ENCODE results near the gene NIM1K.
"Not testable (repeated sequence)": the region's sequence is repeated elsewhere in the genome, so short reads cannot be mapped to it uniquely, and the experiment has no call there.

Gene NIM1K

DNA sequence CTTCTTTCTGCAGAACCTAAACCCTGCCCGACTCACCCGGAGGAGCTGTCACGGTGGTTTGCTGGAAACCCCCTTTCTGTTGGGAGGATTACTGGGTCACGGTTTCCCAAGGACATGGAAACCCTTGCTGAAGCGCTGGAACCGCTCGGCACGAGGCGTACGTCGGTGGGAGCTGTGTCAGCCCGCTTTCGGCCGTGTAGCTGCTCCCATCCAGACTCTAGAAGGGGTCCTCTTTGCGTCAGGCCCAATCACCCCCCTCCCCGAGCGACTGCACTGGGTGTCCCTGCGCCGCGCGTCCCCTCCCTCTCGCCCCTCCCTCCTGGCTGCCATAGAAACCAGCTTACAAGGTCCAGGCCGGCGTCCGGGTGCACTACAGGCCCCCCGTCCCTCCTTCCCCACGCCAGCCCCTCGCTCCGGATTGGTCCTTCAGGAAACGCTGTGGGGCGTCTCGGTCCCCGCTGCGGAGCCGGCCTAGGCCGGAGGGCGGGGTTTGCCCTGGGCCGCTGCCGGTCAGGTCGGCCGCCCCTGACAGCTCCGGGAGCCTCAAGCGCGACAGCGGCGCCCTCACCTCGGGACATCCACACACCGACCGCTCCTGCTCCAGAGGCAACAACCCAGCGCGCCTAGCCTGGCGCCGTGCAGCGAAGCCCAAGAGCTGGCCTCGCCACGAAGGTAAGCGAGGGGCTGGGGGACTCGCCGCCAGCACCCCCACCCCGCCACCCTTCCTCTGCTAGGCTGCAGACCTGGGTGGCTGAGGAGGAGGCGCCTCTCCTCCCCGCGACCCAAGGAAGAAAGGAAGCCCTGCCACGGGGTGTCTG lies at the start of gene NIM1K:
Gene NIM1K (plus strand): TSS at position 486 of the 818 bp plus-strand sequence. CDS start 53,551 bp downstream, outside the sequence.
- DNase-seq, result peak; percentile 87

DNA sequence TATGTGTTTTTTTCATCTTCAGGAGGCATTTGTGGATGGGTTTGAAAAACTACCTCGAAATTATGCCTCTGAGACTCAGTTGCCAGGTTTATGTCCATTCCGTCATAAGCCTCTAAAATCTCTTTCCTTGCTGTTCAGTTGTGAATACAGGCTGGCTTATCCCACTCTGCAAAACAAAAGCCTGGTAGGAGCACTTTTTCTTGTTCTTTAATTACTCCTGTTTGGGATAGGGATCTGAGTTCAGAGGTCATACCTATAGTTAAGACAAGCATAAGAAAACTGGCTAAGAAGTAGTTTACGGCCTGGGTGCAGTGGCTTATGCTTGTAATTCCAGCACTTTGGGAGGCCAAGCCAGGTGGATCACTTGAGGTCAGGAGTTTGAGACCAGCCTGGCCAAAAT lies 47.0 kb upstream of the NIM1K start:
- DNase-seq, result no peak

DNA sequence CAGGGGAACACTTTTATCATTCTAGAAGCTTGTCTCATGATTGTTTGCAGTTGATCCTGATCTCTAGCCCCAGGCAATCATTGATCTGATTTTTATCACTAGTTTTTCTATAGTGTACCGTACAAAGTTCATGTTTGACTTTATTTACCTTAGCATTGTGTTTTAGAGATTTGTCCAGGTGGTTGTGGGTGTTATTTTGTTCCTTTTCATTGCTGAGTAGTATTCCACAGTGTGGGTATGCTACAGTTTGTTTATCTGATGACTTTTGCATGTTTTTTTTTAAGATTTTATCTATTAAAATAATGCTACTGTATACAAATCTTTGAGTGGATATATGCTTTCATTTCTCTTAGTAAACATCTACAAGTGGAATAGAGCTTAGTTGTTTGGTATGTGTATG lies 45.1 kb upstream of the NIM1K start:
- no peak for DNase-seq

DNA sequence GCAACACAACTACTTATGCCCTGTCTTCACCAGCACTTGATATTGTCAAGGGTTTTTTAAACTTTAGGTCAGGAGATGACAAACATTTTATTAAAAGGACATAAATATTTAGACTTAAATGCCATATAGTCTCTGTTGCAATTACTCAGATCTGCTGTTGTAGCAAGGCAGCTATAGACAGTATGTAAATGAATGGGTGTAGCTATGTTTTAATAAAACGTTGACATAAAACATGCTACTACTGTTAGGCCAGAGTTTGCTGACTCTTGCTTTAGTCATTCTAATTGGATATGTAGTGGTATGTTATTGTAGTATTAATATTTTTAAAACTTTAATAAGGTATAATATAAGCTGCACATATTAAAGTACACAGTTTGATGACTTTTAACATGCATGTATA lies 43.6 kb upstream of the NIM1K start:
- DNase-seq, result no peak

DNA sequence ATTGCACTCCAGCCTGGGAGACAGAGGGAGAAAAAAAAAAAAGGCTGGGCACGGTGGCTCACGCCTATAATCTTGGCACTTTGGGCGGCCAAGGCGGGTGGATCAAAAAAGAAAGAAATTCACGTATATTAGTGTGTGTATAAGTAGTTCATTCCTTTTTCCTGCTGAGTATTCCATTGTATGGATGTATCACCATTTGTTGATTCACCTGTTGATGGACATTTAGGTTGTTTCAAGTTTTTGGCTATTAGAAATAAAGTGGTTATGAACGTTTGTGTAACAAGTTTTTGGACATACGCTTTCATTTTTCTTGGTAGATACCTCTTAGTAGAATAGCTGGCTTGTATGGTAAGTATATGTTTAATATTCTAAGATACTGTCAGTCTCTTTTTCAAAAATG lies 42.8 kb upstream of the NIM1K start:
- no peak for DNase-seq

DNA sequence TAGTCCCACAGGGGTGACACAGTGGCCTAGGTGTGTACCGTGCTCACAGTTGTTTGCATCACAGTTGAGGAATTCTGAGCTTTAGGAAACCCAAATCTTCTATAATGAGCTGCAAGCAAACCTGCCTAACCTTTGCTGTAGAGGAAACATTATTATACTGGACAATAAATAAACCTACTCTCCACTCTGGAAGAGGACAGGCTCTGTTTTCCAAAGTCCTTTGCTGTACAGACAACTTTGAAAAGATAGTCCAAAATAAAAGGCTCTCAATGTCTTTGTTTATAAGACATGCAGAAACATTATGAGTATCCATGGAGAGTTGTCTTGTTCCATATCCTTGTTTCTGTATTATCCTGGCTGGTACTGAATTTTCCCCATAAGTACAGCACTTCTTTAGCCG lies 42.0 kb upstream of the NIM1K start:
- no peak for DNase-seq

DNA sequence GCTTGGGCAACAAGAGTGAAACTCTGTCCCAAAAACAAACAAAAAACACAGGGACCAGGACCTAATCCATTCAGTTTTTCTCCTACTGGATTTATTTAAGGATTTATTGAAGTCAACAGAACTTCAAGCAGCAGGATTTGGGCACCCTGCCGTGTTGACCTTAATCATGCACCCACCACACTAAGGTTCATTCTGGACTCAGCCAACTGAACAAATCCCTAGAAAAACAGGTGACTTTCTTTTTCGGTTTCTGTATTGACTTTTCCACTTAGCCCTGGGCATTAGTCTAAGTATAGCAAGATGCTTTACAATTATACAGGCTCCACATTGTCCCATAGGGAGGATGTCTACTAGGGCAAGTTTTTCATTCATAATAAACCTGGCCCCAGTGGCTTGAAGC lies 41.3 kb upstream of the NIM1K start:
- DNase-seq, result peak; percentile 16

DNA sequence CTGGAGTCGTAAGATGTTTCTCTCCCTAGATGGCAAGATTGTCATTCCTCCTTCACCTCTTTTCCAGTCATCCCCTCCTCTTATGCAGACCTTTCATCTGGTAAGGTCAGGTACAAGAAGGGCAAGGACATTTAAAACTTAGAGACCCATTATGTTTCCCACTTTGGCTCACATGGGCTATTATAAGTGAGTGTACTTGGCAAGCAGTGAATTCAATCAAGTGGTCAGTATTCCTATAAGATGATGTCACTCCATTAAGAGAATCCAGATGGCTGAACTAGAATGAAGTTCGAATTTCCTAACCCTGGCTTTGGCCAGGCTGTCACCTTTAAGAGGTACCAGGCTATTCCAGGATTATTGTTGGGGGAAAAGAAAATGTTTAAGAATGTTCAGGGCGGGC lies 39.1 kb upstream of the NIM1K start:
- no peak for DNase-seq

DNA sequence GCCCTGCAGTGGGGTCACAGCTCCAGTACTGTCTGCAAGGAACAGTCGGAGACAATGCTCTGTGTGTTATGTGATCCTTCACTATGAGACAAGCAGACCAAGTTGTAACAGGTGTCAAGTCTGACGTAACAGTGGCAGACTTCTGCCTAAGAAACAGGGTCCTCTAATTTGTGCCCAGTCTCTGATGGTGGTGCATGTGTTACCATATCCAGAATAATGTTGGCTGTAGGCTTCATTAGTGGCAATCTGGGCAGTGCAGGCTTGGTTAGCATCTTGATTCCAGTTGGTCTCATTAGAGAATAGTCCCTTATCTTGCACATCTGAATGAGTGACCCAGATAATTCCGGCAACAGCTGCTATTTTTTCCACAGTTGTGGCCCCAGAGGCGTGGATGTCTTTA lies 37.6 kb upstream of the NIM1K start:
- DNase-seq, result no peak

DNA sequence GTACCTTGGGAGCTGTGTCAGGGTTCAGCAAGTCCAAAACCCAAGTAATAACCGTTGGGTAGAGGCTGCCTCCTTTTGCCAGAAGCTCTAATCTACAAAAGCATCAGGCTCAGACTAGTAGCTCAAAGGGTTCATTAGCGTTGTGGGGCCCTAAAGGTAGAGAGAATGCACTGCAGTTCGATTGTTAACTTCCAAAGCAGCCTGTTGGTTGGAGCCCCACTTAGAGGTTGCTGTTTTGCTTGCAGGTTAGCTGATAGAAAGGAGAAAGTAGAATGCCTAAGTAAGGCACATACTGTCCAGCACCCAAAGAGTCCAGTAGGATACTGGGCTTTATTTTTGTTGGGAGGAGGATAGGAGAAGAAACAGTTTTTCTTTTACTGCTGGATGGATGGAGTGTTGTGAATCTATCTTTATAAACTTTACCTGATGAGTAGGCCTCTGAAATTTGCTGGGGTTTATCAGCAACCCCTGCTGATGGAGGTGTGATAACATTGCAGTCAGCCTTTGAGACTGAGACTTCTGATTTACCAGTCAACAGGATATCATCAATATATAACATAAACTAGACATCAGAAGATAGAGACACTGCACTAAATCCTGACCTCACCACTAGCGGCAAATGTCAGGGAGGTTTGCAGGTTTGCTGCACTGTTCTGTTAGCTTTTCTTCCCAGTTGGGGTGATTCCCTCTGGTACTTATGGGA lies 36.5 kb upstream of the NIM1K start:
- no peak for DNase-seq

DNA sequence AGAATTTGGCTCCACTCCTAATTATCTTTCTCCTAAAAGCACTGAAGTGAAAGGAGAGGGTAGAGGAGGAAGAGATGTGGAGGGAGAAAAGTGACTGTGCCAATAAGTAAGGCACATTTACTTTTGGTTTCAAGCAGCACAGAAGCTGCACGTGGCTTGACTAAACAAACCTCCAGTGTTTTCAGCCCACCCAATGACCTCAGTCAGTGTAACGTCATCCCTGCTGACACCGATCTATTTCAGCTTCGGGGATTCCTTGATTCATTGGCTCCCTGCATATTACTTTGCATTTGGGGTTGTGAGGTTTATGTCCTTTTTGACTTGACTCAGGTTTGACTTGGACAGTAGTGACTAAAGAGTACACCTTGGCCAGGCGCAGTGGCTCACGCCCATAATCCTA lies 35.6 kb upstream of the NIM1K start:
- DNase-seq, result no peak

DNA sequence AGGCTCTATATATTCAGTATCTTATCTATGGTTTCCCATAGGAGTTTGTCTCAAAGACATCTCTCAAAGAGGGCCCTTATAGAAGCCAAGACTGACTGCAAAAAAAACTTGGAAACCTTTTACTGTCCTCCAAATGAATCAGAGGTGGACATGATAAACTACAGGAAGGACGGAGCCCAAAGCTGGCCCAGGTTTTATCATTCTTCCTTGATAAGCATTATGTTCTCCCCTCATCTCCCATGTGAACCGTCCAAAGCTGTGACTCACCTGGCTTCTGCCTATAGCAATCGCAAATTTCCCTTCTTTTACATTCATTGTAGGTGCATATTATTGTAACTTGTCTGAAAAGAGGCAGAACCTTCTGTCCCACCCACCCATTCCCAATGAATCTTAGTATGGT lies 35.0 kb upstream of the NIM1K start:
- no peak for DNase-seq

DNA sequence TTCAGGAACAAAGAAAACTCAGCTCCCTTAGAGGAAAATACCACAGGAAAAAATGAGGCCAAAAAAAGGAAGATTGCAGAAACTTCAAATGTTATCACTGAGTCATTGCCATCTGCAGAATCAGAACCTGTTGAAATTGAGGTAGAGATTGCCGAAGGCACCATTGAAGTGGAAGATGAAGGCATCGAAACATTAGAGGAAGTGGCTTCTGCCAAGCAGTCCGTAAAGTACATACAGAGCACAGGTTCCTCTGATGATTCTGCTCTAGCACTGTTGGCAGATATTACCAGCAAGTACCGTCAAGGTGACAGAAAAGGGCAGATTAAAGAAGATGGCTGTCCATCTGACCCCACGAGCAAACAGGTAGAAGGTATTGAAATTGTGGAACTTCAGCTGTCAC lies 30.8 kb upstream of the NIM1K start:
- no peak for DNase-seq

DNA sequence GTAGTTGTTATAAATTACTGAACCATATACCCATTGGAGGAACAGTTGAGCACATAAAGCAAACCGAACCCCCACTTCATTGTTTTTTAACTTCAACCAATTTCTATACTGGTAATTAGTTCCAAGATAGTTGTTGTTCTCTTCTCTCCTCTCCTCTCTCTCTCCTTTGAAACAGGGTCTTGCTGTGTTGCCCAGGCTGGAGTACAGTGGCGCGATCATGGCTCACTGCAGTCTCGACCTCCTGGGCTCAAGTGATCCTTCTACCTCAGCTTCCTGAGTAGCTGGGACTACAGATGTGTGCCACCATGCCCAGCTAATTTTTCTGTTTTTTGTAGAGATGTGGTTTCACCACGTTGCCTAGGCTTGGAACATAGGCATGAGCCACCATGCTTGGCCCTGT lies 27.2 kb upstream of the NIM1K start:
- not testable (repeated sequence) for DNase-seq

DNA sequence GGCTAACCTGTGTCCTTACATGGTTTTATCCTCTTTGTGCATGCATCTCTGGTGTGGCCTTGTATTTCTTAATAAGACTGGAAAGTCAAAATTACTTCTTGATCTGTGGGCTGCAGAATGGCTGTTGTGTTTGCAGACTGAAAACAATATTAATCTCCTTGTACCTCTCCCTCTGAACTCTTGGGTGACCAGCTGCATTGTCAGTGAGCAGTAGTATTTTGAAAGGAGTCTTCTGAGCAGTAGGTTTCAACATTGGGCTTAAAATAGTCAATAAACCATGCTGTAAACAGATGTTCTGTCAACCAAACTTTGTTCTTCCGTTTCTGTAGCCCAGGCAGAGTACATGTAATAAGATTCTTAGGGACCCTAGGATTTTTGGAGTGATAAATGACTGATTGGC lies 26.7 kb upstream of the NIM1K start:
- DNase-seq, result no peak

DNA sequence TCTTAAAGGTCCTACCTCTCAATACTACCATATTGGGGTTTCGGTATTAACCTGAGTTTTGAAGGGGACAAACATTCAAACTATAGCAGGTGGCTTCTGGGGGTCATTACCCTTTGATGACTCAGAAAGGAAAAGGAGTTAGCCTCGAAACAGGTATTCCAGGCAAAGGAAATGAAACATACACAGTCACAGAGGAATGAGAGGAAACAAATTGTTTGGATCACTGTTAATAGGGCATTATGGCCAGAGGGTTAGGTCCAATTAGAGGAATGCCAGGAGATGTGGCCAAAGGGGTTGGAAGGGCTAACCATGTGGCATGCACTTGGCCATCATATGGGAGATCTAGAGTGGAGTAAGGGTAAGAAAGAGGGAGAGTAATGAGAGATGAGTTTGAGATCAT lies 23.9 kb upstream of the NIM1K start:
- DNase-seq, result no peak

DNA sequence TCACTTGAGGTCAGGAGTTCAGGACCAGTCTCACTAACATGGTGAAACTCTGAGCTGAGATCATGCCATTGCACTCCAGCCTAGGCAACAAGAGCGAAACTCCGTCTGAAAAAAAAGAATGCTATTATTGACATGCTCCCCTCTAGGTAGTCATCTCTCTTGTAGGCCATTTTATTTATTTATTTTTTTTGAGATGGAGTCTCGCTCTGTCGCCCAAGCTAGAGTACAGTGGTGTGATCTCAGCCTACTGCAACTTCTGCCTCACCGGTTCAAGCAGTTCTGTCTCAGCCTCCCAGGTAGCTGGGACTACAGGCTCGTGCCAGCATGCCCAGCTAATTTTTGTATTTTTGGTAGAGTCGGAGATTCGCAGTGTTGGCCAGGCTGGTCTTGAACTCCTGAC lies 20.6 kb upstream of the NIM1K start:
- no peak for DNase-seq

DNA sequence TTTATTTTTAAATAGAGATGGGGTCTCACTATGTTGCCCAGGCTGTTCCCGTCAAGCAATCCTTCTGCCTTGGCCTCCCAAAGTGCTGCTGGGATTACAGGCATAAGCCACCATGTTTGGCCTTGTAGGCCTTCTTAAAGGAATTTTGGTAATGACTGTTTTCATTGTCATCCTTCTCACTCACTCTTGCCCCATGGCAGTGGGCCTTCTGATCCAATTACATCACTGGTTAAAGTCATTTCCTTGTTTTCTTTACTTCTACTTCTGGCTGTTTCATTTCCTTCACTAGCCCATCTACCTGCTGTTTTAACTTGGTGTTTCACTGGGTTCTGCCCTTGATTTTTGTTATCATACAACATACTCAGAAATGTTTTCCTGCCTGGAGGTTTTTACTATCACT lies 20.1 kb upstream of the NIM1K start:
- DNase-seq, result no peak

DNA sequence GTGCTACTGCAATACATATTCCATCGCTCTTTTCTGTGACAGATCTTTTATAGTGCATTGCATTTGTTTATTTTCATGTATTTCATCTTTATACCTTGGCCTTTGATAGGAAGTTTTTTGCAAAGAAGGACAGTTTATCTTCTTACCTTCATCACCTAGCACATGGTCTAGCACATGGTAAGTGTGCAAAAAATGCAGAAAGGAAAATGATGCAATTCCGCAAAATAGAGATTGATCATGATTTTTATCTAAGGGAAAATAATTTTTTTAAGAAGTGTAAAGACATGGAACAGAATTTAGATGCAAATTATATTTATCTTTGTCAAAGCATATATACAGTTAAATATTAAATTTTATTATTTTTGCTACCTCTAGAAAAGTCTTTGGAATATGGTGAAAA lies 19.2 kb upstream of the NIM1K start:
- no peak for DNase-seq

DNA sequence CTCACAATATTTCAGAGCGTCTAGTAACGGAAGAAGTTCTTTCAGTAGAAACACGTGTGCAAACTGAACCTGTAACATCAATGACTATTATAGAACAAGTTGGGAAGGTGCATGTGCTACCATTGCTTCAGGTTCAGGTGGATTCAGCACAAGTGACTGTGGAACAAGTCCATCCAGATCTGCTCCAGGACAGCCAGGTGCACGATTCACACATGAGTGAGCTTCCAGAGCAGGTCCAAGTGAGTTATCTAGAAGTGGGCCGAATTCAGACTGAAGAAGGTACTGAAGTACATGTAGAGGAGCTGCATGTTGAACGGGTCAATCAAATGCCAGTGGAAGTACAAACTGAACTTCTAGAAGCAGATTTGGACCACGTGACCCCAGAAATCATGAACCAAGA lies 17.4 kb upstream of the NIM1K start:
- no peak for DNase-seq

DNA sequence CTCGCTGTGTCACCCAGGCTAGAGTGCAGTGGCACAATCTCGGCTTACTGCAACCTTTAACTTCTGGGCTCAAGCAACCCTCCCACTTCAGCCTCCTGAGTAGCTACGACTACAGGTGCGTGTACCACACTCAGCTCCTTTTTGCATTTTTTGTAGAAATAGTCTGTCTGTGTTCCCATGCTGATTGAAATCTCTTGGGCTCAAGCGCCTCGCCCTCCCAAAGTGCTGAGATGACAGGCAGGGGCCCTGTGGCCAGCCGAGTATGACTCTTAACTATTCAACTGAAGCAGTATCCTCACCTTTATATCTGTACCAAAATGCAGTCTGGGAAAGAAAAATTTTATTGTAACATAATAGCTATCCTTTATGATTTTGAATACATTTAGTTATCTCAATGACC lies 12.2 kb upstream of the NIM1K start:
- no peak for DNase-seq

DNA sequence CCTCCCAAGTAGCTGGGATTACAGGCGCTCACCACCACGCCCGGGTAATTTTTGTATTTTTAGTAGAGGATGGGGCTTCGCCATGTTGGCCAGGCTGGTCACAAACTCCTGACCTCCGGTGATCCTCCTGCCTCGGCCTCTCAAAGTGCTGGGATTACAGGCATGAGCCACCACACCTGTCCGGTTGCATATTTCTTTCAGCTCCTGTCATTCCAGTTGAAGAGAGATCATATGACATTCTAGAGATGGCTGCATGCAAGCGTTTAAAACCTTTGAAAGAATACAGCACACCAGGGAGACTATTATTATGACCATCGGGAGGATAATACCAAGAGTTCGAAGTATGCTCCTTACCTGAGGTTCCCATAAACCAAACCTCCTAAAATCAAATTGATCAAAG lies 9.6 kb upstream of the NIM1K start:
- DNase-seq, result no peak

DNA sequence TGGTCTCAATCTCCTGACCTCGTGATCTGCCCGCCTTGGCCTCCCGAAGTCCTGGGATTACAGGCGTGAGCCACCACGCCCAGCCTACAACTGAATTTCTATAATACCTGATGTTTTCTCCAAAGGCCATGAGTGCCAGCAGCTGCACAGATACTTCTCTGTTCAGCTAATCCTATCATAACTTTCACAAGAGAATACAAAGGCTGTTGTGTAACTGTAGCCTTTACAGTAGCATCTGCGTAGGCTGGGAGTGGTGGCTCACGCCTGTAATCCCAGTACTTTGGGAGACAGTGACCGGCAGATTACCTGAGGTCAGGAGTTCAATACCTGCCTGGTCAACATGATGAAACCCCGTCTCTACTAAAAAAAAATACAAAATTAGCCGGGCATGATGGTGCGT lies 8.9 kb upstream of the NIM1K start:
- DNase-seq, result not testable (repeated sequence)

DNA sequence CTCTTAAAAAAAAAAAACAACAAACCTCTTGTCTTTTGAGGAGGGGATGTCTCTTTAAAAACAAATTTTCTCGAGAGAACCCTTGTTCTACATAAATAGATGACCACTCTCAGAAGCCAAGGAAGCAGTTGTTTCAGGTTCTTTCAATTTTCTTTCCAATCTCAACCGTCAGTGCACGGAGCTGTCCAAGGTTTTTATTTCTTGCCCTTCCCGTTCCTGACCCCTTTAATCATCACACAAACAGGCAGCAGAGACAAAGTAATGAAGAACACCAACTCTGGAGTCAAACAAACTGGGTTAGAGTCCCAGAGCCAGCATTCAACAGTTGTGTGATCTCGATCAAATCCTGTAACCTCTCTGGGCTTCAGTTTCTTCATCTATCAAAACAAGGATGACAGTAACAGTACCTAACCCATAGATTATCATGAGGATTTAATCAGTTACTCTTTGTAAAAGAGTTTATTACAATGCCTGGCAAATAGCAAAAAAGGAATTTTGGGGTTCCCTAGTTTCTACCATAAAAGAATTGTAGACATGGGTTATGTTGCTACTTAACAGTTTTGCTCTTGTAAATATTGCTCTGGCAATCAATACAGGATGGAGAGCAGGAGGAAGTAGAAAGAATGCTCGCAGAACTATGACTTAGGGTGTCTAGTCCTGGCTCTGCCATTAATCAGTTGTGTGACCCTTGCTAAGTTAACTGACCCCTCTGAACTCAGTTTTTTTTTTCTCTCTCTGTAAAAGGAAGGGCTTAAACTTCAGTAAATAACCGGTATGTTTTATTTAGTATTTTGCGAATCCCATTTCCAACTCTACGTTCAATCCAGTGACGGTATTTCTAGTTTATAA lies 1.0 kb upstream of the NIM1K start:
- DNase-seq, result no peak

Data from NCI-H146 (cell line).